ENCODE results near the gene SNX2. TPM values are rescaled to one million over a fixed set of nuclear protein-coding genes. Genes with fewer than 3 reads are reported as not detected.
A peak's percentile ranks its signal among the peaks of the same experiment; 100 is the strongest.
"Not testable (repeated sequence)": the region's sequence is repeated elsewhere in the genome, so short reads cannot be mapped to it uniquely, and the experiment has no call there.

Gene SNX2
- total and polyA plus RNA-seq, 8 donors: 11.4 to 42.9 (median 30.2) TPM

DNA sequence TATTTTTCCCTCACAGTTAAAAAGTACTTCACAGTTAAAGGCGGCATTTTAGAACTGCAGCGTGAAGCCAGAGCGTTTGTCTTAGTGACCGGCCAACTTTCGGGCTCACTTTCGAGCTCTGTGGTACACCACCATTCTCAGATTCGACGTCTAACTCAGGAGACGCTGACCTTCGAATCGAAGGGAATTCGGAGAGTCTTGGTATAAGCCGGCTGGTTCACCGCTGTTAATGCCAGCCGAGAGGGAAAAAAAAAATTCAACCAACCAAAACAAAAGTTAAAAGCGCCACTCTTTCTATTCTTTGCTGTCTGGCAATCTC, 70.0 kb downstream of the SNX2 start:
- H3K27me3 ChIP-seq: no peaks in the 10 kb centered on the region
- H3K9me3 ChIP-seq: no peaks in the 10 kb centered on the region
- TF ChIP-seq, protein P1, sequence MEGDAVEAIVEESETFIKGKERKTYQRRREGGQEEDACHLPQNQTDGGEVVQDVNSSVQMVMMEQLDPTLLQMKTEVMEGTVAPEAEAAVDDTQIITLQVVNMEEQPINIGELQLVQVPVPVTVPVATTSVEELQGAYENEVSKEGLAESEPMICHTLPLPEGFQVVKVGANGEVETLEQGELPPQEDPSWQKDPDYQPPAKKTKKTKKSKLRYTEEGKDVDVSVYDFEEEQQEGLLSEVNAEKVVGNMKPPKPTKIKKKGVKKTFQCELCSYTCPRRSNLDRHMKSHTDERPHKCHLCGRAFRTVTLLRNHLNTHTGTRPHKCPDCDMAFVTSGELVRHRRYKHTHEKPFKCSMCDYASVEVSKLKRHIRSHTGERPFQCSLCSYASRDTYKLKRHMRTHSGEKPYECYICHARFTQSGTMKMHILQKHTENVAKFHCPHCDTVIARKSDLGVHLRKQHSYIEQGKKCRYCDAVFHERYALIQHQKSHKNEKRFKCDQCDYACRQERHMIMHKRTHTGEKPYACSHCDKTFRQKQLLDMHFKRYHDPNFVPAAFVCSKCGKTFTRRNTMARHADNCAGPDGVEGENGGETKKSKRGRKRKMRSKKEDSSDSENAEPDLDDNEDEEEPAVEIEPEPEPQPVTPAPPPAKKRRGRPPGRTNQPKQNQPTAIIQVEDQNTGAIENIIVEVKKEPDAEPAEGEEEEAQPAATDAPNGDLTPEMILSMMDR (IDR thresholded peaks at IDR 0.05): no peak
- WGBS, 2 donors: 1% methylated on average over 16 of the region's 16 CpGs
- peaks cover 0 to 6% (median 0%) of the 10 kb centered on the region in 3 donors for H3K4me1 ChIP-seq
- no peaks in the 10 kb centered on the region for H3K36me3 ChIP-seq
- intact Hi-C loops (cut with DNase I): no loop called here
- ATAC-seq (peak; percentile 16 to 35 (median 28)), FAIRE-seq (no peak), DNase-seq (no peak)
- peak overlapping the region; percentile 83 to 97 (median 92) for H3K4me3 ChIP-seq
- peak overlapping the region; percentile 72 to 91 (median 85) for H3K27ac ChIP-seq

DNA sequence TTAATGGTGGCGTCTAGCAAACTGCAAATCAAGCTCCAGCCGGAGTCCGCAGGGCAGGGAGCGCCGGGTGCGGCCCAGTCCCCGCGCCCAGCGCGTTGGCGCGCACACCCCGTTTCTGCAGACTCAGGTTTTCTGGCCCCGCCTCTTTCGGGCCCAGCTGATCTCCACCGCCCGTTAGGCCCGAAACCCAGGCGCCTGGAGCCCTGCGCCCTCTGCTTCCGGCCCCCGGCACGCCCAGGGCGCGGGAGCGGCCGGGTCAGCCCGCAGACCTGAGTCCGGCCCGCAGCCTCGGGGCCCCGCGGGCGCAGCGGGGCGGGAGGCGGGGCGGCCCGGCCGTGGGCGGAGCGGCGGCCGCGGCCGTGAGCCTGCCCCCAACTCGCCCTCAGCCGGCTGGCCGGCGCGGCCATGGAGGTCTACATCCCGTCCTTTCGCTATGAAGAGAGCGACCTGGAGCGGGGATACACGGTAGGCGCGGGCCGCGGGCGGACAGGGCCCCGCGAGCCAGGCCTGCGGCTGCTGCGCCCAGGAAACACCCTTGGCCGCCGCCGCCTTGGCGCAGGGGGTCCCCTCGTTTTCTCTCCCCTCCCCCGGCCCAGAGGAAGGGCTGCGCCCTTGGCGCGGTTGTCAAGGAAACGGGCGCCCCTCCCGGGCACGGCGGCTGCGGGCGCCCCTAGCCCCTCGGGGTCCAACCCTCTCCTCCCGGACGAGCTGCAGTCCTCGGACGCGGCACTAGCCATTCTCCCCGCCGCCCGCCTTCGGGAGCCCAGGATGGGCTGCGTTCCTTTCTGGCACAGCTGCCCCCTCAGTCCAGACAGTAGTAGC, 70.6 kb downstream of the SNX2 start, which contains the start of gene SNX24:
TSS of gene SNX24 (plus strand) at position 385 of the 822 bp plus-strand sequence. CDS start at position 406, 21 bp downstream.
- no peaks in the 10 kb centered on the region for H3K27me3 ChIP-seq
- DNase-seq: peak; percentile 78 to 89 (median 82)
- peak within 1 kb of the TSS; percentile 83 to 97 (median 92) for H3K4me3 ChIP-seq
- TF ChIP-seq, protein P1 (IDR thresholded peaks at IDR 0.05): no peak
- H3K36me3 ChIP-seq: no peaks in the 10 kb centered on the region
- 1% methylated on average over 66 to 92 of the region's 92 CpGs for WGBS, 2 donors
- peak; percentile 81 to 89 (median 85) for ATAC-seq
- peak within 1 kb of the TSS; percentile 72 to 91 (median 85) for H3K27ac ChIP-seq
- no peak for FAIRE-seq
- intact Hi-C loops (cut with DNase I): no loop called here
- H3K4me1 ChIP-seq: peaks cover 0 to 6% (median 0%) of the 10 kb centered on the region in 3 donors
- H3K9me3 ChIP-seq: no peaks in the 10 kb centered on the region

DNA sequence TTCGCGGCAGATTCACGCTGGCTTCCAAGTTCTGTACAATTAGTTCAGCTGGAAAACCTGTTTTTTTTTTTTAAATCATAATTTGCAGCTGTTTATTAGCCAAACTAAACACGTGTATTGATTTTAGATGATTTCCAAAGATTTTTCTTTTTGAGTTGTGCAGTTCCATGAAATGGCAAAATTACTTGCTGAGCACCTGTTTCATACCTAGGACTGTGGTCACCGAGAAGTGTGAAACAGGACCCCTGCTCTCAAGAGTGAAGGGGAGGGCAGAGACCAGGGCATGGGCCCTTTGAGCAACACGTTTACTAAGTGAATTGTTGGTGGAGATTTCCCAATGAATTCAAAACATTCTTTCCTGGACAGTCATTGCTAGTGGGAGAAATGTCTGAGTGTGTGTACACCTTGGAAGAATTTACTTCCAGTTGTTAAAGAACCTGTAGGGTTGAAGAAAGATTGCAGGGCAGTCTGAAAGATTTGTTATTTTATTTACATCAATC, 71.2 kb downstream of the SNX2 start:
- DNase-seq (peak in 1 of 6 donors; percentile 17), ATAC-seq (peak; percentile 3 to 31 (median 12)), FAIRE-seq (no peak)
- H3K4me1 ChIP-seq: peaks cover 0 to 6% (median 0%) of the 10 kb centered on the region in 3 donors
- peak overlapping the region; percentile 83 to 97 (median 92) for H3K4me3 ChIP-seq
- H3K9me3 ChIP-seq: no peaks in the 10 kb centered on the region
- 1% methylated on average over 6 of the region's 6 CpGs for WGBS, 2 donors
- no peaks in the 10 kb centered on the region for H3K27me3 ChIP-seq
- H3K36me3 ChIP-seq: no peaks in the 10 kb centered on the region
- H3K27ac ChIP-seq: peak overlapping the region; percentile 72 to 91 (median 85)
- TF ChIP-seq, protein P1 (IDR thresholded peaks at IDR 0.05): no peak
- intact Hi-C loops (cut with DNase I): no loop called here

DNA sequence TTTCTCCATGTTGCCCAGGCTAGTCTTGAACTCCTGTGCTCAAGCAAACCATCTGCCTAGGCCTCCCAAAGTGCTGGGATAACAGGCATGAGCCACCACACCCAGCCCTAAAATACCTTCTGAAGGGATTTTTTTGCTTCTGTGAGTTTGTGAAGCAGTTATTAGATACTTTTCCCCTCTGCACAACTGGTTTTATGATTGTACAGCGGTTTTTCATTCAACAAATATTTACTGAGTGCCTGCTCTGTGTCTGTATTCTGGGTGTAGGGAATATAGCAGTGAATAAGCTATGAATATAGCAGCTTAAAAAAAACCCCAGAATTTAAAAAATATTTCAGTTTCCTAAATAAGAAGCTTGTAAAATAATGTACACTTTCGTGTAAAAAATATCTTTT, 72.8 kb downstream of the SNX2 start:
- Histone ChIP-seq H3K4me1 (peaks cover 0 to 6% (median 0%) of the 10 kb centered on the region in 3 donors), H3K9me3 (no peaks in the 10 kb centered on the region), H3K27ac (no peak overlapping the region), H3K4me3 (no peak overlapping the region), H3K36me3 (no peaks in the 10 kb centered on the region), H3K27me3 (no peaks in the 10 kb centered on the region)
- FAIRE-seq: no peak
- intact Hi-C loops (cut with DNase I): no loop called here
- 82 to 89% methylated on average over 2 of the region's 2 CpGs for WGBS, 2 donors
- DNase-seq: no peak
- no peak for ATAC-seq
- TF ChIP-seq, protein P1 (IDR thresholded peaks at IDR 0.05): no peak

DNA sequence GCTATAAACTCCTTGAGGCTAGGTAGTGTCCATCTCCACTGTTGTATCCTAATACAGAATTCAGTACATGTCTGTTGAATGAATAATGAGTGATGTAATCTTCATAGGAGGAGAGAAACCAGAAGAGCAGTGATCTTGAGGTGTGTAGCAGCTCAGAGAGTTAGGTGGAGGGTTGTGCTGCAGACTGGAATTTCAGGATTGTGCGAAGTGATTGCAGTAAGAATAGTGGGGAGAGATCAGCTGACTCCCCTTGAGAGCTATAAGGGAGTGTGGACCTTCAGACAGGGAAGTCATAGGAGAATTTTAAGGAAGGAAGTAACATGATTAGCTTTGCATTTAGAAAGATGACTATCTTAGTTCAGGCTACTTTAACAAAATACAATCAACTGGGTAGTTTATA, 74.9 kb downstream of the SNX2 start:
- no peak for ATAC-seq
- Histone ChIP-seq H3K4me3 (no peak overlapping the region), H3K36me3 (no peaks in the 10 kb centered on the region), H3K27ac (no peak overlapping the region), H3K9me3 (no peaks in the 10 kb centered on the region), H3K27me3 (no peaks in the 10 kb centered on the region), H3K4me1 (peaks cover 0 to 6% (median 0%) of the 10 kb centered on the region in 3 donors)
- TF ChIP-seq, protein P1 (IDR thresholded peaks at IDR 0.05): no peak
- intact Hi-C loops (cut with DNase I): no loop called here
- FAIRE-seq: no peak
- DNase-seq: no peak
- WGBS, 2 donors: 86 to 88% methylated on average over 1 of the region's 1 CpG

DNA sequence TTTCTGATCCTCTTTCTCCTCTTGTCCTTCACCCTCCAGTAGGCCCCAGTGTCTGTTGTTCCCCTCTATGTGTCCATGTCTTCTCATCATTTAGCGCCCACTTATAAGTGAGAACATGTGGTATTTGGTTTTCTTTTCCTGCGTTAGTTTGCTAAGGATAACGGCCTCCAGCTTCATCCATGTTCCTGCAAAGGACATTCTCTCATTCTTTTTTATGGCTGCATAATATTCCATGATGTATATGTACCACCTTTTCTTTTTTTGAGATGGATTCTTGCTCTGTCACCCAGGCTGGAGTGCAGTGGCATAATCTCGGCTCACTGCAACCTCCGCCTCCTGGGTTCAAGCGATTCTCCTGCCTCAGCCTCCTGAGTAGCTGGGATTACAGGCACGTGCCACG, 82.7 kb downstream of the SNX2 start:
- H3K9me3 ChIP-seq; ATAC-seq; H3K27ac ChIP-seq; H3K27me3 ChIP-seq; FAIRE-seq; DNase-seq; H3K36me3 ChIP-seq; H3K4me3 ChIP-seq; intact Hi-C loops (cut with DNase I); H3K4me1 ChIP-seq: not testable (repeated sequence)
- WGBS, 2 donors: 93 to 95% methylated on average over 7 to 8 of the region's 8 CpGs
